ENCODE data around the gene NANOS1. TPM values are rescaled to one million over a fixed set of nuclear protein-coding genes. Genes with fewer than 3 reads are reported as not detected.

Gene NANOS1
- polyA plus RNA-seq, 2 of the 4 experiments (the other 2 are of a cell fraction): 1.4 to 2.9 TPM

- CTCF ChIA-PET: interaction anchor here (1.5 kb wide), 1 partner anchor 8 kb away, joined by 3 read pairs; no protein-coding TSS in a partner anchor
- ATAC-seq (no peak), FAIRE-seq (no peak), DNase-seq (ENCODE audit: low read depth in 1 of 2, low spot score in 1 of 2) (no peak)
- POLR2A ChIA-PET: no interaction called here
- Histone ChIP-seq H3K4me1 (peaks cover 7% of the 10 kb centered on the region; the same call in 1 of the 3 replicates), H3K9me3 (peaks cover 25% of the 10 kb centered on the region), H3K4me2 (no peak overlapping the region), H3K4me3 (no peak overlapping the region), H3K27ac (no peak overlapping the region)
- no peak for TF ChIP-seq NR3C1 (IDR thresholded peaks at IDR 0.05)
- TF ChIP-seq RARB (CRISPR knock-in tag; IDR thresholded peaks at IDR 0.05): no peak
- TF ChIP-seq TP53 (CRISPR knock-in tag; IDR thresholded peaks at IDR 0.05): no peak
- TF ChIP-seq POLR2AphosphoS2 (conservative IDR thresholded peaks at IDR 0.05; ENCODE audit: low read length): no peak
- no peak for TF ChIP-seq JUN (IDR thresholded peaks at IDR 0.05)
- TF ChIP-seq ELK1 (IDR thresholded peaks at IDR 0.05; ENCODE audit: low read depth, low read length): no peak
- no peak for TF ChIP-seq GATA3 (IDR thresholded peaks at IDR 0.05; ENCODE audit: borderline replicate concordance)
- no peak for TF ChIP-seq SREBF2 (IDR thresholded peaks at IDR 0.05)
- WGBS (ENCODE audit: missing lambda C conversion rate): 63% methylated on average over 5 of the region's 5 CpGs
Measured at GRCh38 chr10:118998183-118998582, 31.3 kb upstream of the NANOS1 start.

- Histone ChIP-seq H3K9me3 (peaks cover 25% of the 10 kb centered on the region), H3K27ac (peak overlapping the region; percentile 32 to 55; a peak in 4 of 6 replicates), H3K4me3 (no peak overlapping the region), H3K4me2 (no peak overlapping the region), H3K4me1 (peaks cover 35% of the 10 kb centered on the region)
- no peak for DNase-seq (ENCODE audit: low read depth in 1 of 2, low spot score in 1 of 2)
- WGBS (ENCODE audit: missing lambda C conversion rate): 90% methylated on average over 10 of the region's 10 CpGs
- no peak for FAIRE-seq
- no peak for ATAC-seq
- no peak for TF ChIP-seq REST (IDR thresholded peaks at IDR 0.05)
- TF ChIP-seq CHD4 (IDR thresholded peaks at IDR 0.05; ENCODE audit: borderline replicate concordance): no peak
- no peak for TF ChIP-seq HES2 (IDR thresholded peaks at IDR 0.05)
- ChIA-PET CTCF (interaction anchor here (0.6 to 1.2 kb wide), 2 partner anchors 29 to 411 kb away, joined by 3 read pairs; no protein-coding TSS in a partner anchor), POLR2A (no interaction called here)
Measured at GRCh38 chr10:119001717-119002500, 27.6 kb upstream of the NANOS1 start.

- FAIRE-seq (no peak), ATAC-seq (no peak), DNase-seq (ENCODE audit: low read depth in 1 of 2, low spot score in 1 of 2) (no peak)
- no peak for TF ChIP-seq CHD2 (IDR thresholded peaks at IDR 0.05; ENCODE audit: low read length, partially characterized antibody)
- TF ChIP-seq POLR2A (IDR thresholded peaks at IDR 0.05; ENCODE audit: low read length): no peak
- POLR2A ChIA-PET: no interaction called here
- CTCF ChIA-PET: interaction anchor here (1.2 kb wide), 1 partner anchor 9 kb away, joined by 6 read pairs; no protein-coding TSS in a partner anchor
- H3K27ac ChIP-seq: peak overlapping the region; percentile 7 to 64; a peak in 5 of 6 replicates
- peaks cover 41% of the 10 kb centered on the region for H3K4me1 ChIP-seq
- H3K4me2 ChIP-seq: peak overlapping the region; percentile 6; the same call in 1 of the 3 replicates
- WGBS (ENCODE audit: missing lambda C conversion rate): 70% methylated on average over 5 of the region's 7 CpGs
- H3K9me3 ChIP-seq: peaks cover 16% of the 10 kb centered on the region; the same call in 2 of the 3 replicates
- no peak overlapping the region for H3K4me3 ChIP-seq
Measured at GRCh38 chr10:119003572-119004289, 25.8 kb upstream of the NANOS1 start.

Data from A549 (cell line).